AML-193 (cell line): ENCODE results near the gene RAVER2.
A peak's percentile ranks its signal among the peaks of the same experiment; 100 is the strongest.

Experiments used
- DNase-seq, 2 experiments: peaks; one replicate each; lab custom pipeline; 2025; lab: John Stamatoyannopoulos, UW

Gene RAVER2

DNA sequence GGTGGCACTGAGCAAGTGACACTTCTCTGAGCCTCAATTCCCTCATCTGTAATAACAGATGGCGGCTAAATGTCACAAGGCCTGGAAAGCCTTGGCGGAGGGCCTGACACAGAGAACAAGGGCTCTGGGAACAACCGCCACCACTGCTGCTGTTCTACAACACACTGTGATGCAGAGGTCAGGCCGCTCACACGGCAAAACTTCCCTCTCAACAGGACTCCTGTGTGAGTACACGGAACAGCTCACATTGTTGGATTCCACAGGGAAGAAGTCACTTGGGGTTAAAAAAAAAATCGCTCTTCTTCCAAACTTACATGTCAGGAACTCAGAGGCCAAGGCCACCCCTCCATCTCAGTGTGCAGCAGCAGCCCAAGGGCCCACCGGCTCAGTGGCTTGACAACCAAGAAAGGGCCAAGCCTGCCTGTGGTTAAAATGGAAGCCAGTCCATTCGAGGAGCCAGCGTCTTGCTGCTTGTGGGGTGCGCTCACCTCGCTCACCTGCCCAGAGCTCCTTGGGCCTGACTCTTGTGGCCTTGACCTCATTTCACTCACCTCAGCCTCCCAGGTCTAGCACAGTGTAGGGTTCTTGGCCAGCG, 101.1 kb downstream of the RAVER2 start:
- no peak for DNase-seq

DNA sequence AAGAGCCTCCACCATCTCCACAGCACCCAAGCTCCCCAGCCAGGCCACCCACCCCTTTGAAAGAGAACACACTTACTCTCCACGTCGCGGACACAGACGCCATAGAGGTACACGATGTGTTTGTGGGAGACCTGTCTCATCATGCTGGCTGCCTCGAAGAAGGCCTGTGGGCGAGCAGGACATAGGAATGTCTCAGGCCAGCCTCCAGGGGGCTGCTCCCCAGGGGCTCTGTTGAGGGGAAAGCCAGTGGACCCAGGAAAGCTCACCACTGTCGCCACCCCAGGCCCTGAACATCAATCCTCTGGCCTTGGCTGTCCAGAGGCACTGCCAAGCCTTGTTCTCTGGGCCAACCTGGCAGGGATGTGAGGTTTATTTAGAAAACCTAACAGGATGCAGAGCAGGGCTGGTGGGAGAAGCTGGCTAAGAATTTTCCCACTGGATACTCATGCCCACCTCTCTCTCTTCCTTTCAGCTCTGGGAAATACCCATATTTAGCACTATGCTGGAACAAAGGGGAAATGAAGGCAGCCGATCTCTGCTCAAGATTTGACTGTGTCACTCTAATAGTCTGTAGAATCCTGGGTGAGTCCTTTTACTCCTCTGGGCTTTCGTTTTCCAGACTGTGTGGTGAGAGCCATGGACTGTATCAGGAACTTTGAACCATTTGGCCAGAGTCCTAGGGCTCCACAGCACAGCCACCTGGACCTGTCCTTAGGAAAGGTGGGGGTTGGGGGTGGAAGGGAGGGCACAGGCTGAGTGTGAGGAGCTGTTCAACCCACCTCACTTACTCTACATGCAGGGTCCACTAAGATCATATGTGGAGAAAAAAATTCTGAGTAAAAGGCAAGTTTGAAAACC, 101.9 kb downstream of the RAVER2 start:
- DNase-seq, result no peak

DNA sequence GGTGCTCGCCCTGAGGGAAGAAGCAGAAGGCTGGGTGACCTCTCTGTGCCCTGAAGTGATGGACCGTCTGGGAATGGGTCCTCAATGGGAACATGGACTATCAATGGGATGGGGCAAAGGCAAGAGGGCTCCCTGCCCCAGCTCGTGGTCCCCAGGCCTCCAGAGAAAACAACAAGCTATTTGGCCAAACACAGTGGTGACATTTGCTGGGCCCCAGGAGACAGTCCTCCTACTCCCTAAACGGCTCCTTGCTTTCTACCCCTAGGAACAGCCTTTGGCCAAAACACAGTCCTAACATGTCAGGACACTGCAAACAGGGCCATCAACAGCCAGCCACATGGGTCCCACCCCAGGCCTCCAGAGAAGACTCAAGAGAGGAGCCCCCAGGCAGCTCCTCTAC, 102.8 kb downstream of the RAVER2 start:
- DNase-seq, result no peak

DNA sequence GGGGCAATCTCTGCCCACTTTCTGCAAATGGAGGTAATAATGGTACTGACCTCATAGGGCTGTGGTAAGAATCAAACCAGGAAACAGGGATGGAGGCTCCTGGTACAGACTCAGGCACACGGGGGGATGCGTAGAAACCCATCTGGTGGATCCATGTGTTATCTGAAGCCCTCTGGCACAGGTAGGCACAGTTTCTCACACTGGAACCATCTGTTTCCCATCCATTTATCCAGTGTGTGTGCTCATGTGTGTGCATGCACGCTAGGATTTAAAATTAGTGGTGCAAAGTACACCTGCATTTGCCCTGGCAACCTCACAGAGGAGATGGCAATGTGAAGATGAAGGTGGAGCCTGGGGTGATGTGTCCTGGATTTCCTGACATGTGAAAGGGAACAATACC, 103.3 kb downstream of the RAVER2 start:
- DNase-seq, result no peak

DNA sequence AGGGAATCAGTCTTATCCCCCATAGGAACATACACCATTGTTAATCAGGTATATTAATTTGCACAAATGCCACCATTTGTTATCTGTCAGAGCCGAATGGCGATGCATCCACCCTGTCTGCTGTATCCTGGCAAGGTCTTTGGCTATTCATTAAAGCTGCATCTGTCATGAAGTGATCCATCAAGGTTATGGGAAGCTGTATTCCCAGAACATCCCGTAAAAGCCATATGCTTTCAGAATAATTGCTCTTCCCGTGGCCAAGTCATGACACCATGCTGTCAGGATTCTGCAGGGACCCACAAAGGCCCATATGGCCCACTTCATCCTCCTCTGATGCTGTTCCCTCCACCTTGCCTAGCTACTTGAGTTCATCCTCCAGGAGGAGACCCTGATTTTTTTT, 103.9 kb downstream of the RAVER2 start:
- DNase-seq, result no peak

DNA sequence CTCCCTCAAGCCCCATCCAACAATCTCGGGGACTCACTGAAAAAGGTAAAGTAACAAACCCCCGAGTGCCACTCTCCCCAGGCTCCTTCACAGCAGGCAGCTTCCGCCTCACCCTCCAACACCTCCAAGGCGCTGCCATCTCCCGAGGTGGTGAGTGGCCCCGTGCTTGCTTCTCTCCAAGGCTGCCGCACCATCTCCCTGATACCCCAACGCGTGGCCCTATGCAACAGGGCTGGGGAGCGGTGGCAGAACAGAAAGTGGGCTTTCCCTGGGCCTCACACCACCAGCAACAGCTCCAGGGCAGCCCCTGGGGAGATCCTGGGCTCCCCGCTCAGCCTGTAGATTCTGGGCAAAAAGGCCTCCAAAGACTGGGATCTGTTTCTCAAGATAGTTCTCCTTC, 105.1 kb downstream of the RAVER2 start:
- DNase-seq, result no peak

DNA sequence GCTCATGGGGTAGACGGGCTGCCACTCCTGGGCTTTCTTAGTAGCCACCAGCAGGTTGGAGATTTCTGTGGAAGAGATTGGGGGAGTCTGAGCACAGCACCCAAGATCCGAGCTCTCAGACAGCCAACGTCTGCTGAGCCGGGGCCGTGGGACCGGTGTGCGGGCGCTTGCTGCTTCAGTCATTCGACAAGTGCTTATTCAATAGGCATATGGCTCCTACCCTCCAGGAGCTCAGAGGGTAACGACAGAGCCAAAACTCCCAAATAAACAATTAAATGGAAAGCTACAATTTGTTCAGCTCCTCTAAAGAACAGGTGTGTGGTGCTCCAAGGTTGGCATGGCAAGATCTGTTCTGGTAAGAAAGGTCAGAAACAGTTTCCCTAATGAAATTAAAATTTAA, 106.0 kb downstream of the RAVER2 start:
- DNase-seq, result no peak

DNA sequence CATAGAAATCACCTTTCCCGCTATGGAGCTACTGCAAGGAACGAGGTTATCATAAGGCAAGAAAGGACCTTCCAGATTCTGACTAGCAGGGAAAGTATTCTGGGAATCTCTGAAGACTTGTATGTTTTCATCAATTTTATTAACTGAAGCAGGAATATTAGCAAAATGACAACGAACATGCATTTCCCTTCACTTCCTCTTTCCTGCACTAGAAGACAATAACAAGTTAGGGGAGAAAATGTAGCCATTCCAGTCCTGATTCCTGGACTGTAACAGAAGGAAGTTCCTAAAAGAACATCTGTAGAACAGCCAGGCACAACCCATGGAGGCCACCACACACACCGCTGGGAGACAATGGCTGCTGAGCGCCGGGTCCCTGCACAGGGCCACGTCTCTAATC, 106.8 kb downstream of the RAVER2 start:
- DNase-seq, result peak in 1 of 2 experiments; percentile 1

DNA sequence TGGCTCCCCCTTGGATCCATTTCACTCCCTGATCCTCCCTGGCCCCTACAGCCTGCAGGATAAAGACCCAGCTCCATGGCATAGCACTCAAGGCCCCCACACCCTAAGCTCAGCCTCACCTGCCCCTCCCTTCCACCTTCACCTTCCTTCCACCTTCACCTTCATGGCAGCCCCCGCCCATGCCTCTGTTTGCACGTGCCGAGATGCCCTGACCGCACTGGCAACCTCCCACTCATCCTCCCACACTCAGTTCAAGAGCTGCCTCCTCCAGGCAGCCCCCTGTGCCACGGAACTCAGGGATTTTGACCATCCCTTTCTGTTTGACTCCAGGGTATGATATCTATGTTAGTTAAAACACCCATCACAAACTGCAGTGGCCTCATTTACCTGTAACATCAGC, 109.8 kb downstream of the RAVER2 start:
- DNase-seq, result no peak

DNA sequence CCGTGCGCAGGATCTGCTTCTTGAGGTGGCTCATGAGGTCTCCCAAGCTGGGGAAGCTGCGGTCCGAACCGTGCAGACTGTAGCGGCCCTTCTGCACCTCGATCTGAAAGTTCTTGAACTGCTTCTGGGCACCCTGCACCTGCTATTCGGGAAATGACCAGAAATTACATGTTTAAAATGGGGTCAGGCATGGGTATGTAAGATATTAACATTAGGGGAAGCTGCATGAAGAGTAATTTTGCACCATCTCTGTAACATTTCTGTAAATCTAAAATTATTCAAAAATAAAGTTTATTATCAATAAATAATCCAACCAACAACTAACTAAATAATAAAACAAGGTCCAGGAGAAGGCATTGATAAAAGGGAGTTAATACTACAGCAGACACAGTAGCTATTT, 110.7 kb downstream of the RAVER2 start:
- no peak for DNase-seq

DNA sequence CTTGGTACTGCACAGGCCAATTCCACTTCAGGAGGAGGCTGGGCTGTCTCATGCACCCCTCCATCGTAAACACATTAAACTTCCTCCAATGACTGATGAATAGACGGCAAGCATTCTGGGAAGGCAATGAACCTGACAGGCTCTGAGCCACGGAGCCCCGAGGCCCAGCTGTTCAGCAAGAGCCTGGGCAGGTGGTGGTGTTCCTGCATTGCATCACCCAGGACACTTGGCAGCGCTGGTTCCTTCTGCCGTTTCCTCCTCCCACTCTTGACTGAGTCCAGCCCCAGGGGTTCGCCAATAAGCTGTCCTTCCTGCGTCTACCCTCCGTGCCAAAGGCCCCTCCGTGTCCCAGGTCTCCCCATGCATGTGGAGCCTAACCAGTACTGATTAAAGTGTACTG, 111.7 kb downstream of the RAVER2 start:
- no peak for DNase-seq

DNA sequence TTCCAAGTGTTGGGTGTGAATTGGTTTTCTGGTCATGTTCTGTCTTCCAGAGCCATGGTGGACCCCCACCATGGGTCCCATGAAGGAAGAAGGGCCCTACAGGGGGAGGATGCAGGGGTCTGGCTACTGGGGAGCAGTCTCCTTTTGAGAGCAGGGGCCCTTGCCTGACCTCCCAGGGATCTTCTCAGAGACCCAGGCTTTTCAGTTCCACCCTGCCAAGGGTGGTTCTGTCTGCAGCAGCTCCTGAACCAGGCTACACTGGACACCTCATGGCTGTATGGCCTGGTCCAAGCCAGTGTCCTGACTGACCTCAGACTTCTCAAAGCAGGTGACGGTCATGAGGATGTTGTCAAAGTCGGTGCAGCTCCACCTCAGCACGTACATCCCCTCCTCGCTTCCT, 112.5 kb downstream of the RAVER2 start:
- no peak for DNase-seq

DNA sequence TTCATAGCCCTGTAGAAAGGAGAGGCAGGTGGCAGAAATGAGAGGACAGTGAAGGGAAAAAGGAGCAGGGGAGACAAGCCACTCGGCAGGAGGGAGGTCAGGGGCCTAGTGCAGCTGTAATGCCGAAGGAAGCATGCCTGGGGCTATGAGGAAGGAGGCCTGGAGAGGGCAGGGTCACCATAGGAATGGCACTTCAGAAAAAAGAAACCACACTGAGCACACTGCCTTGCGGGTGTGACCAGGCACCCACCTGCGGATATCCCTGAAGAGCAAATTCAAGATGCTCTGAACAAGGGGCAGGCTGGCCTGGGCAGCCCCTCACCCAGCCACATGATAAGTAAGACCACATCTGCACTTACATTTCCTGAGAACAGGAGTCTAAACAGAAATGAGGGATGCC, 116.7 kb downstream of the RAVER2 start:
- no peak for DNase-seq

DNA sequence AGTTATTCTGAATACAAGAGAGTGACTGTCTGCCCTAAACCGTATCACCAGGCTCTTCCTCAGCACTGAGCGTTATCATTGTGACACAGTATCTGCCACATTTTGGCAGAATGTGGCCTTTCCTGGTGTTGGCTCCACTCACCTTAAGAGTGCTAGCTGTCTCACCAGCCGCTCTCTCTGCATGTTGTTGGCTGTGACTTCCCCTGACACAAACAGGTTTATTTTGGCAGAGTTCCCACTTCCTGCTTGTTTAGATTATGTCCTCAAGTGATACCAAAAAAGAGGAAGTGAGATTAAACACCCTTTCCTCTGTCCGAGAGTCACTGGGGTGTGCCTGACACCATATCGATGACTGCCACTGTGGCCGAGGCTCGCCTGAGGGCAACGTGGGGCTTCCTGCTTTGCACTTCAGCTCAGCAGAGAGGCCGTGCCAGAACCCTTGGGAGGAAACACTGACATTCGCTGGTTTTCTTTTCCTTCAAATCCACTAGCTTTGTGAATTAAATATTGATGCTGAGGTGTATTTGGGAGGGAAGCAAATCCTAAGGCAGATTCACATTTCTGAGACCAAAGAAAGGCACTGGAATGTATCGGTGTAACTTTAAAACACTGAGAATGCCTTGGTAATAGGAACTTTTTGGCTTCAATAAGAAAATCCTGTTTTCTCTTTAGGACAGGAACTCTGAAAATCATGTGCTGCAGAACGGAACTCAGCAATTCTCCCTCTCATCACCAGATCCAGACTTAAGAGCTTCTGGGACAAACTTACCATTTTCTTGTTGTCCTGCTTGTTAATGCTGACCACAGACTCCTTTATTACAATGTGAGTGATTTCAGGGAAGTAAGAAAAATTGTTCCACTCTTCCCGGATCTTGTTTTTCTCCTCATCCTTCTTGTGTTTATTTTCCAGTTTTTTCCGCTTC, 119.4 kb downstream of the RAVER2 start:
- DNase-seq, result peak; percentile 87 to 90

DNA sequence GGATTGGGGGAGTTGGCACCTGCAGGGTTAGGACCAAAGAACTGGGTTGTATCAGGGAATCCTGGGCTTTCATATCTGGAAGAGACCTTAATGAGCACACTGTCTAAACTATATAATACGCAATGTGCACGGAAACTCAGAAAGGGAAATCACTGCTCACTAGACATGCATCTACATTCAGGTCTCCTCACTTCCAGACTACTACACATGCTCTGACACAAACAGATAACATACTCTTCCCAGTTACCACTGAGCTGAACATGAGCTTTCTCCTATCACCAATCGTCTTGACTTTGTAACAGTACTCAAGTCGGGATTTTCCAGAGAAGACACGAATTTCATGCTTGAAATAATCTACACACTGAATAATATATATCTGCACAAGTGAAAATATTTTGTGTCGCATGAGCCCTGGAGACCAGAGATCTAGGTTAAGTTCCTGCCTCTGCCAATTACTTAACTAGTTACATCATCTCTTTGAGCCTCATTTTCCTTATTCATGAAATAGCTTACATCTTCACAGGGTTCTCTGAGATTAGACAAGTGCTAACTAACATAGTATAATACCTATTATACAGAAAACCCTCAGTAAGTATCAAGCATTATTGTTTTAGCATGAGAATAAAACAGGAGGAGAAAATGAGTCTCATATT, 120.4 kb downstream of the RAVER2 start:
- DNase-seq, result peak in 1 of 2 experiments; percentile 2

DNA sequence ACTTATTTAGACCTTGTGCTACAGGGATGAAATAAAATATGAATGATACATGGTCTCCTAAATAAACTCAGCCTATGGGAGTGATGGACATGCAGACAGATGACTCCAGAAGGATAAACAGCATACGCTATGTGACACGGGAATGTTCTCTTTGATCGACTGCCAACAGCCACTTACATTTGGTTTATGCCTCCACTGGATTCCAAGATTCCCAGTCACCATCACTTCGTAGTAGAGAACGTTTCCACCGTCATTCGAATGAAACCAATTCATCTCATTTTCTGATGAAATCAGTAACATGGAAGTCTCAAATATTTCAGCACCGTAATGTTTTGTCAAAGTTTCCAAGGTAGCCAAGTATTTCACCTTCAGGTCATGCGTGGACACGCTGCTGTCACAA, 121.8 kb downstream of the RAVER2 start:
- no peak for DNase-seq

DNA sequence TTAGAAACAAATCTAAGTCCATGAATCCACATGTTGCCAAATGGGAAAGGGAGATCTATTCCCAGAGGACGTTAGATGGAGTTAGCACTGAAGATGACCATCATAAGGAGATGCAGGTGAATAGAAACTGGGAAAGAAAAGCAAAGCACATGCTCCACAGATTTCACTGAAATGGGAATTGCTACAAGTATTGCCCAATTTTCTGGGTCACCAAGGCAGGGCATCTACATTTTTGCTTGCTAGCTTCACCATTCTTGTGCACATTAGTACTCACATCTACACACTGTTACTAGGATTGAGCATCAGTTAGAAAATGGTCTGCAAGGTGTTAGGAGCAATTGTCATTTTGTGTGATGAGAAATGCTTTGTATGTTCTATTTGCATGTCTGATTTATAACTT, 122.4 kb downstream of the RAVER2 start:
- DNase-seq, result no peak

DNA sequence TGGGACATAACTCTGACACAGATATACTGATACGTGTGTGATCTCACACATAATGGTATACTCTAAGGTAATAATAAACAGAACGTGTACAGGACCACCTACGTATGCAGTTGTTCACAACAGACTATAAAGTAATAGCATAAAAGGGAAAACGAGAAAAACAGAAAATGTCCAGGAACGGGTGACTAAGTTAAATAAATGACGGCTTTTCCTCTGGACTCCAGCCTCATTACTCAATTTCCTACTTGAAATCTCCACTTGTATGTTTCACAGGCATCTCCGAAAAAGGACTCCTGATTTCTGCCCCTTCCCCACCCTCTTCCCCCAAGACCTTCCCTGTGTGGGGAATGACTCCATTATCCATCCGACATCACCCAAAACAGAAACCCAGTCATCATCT, 126.4 kb downstream of the RAVER2 start:
- DNase-seq, result no peak

DNA sequence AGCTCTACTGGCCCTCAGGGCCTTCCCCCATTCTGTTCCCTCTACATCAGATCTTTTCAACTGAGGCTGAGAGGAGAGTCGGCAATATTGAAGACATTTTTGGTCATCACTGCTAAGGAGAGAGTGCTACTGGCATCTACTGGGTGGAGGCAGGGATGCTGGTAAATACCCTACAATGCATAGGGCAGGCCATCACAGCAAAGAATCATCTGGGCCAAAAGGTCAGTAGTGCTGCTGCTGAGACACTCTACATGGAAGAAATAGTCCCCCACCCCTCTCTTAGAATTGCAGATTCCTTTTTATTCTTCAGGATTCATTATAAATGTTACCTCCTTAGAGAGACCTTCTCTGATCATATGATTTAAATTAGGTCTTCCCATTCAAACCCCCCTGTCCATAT, 127.2 kb downstream of the RAVER2 start:
- no peak for DNase-seq

DNA sequence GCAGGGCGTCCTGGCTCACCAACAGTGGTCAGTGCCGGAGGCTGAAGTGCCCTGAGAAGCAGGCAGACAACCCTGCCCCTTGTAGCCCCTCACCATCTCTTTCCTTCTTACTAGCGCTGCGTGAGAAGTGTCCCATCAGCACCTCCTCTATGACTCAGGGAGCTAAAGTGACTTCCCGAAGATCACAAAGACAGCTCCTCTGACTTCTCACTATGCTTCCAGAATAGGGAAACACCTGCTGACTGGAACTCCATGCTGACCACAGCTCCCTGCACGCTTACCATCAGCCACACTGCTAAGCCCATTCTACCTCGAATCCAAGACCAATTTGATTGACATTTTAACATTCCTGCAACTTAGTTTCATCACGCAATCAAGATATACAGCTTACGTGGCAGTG, 128.7 kb downstream of the RAVER2 start:
- DNase-seq, result no peak

DNA sequence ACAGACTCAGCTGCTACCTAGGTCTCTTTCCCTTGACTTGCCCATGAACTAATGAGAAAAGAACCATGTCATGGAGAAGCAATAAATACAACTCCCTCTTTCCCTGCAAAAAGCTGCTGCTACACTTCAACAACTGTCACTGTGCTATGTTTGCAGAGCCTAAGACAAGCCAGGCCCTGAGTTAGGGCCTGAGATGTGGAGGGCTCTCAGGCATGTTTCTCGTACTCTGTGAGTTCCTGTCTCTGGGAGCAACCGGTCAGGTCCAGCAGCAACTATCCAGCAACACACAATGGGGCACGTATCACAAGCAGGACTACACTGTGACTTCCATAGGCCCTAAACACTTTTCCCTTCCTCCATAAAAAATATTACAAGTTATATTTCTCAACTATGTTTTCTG, 129.8 kb downstream of the RAVER2 start:
- no peak for DNase-seq

DNA sequence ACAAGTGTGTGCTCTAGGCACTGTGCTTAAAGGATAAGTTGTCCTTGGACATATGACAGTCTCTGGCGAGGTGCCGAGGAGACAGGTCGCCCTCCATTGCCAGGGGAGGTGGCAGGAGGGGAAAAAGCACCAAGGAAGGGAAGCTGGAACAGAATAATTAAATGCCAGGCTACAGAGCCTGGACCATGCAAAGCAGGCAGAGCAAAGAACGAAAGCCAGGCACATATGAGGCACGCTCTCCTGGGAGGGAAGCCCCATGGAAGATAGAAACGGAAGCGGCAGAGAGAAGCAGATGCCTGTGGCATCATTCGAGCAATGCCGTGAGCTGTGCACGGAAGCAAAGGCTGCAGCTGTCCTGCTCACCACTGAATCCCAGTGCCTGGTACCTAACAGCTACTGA, 130.2 kb downstream of the RAVER2 start:
- no peak for DNase-seq
